NCI-H510A (cell line): Measurements from ENCODE around the gene MMAA.
A peak's percentile ranks its signal among the peaks of the same experiment; 100 is the strongest.
"Not testable (repeated sequence)": the region's sequence is repeated elsewhere in the genome, so short reads cannot be mapped to it uniquely, and the experiment has no call there.

Source experiments
- DNase-seq: peaks from one replicate; lab custom pipeline; 2025; lab: John Stamatoyannopoulos, UW

MMAA gene

DNA sequence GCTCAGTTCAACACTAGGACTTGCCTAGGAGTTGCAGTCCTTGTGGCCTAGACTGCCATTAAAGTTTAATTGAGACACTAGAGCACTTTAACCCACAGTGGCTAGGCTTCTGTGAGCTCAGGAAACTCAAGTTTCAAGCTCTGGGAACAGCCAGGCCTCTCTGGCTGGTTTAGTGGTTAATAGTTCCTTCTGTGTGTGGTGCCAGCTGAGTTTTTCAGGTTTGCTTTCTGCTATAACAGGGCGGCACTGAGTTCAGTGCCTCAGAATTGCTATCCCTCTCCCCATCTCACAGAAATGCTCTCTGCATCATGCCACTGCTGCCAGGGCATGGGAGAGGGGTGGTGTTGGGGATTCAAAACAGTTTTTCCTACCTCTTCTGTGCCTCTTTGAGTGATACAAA lies 15.9 kb downstream of the MMAA start:
- DNase-seq: no peak

DNA sequence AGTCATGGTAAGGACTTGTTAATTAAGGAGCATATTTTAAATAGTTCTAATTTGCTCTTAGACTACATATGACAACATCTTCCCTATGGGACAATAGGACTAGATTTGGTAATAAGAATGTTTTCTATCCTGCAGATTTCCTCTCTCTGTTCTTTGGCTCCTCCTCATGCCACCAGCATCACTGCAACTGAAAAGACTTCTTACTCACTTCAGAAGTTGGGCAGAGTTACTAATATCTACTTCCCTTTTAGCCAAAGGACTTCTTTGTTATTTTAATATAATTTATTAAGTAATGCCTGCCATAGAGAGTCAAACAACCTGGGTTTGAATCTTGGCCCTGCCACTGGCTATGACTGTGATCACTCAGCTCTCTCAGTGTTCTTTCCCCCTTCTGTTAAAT lies 16.4 kb downstream of the MMAA start:
- DNase-seq: no peak

DNA sequence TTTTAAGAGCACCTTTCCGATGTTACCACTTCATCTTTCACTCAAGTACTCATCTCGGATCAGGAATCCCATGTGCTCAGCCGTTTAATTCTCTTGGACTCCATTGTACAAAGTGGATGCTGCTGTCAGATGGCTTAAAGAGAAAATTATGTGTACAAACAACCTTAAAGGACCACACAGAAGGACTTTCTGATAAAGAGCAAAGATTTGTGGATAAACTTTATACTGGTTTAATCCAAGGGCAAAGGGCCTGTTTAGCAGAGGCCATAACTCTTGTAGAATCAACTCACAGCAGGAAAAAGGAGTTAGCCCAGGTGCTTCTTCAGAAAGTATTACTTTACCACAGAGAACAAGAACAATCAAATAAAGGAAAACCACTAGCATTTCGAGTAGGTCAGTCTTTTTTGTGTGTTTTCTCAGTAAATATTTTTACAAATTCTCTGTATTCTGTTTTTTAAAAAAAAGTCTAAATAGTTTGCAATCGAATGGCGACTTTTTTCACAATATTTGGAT lies 20.1 kb downstream of the MMAA start:
- no peak for DNase-seq

DNA sequence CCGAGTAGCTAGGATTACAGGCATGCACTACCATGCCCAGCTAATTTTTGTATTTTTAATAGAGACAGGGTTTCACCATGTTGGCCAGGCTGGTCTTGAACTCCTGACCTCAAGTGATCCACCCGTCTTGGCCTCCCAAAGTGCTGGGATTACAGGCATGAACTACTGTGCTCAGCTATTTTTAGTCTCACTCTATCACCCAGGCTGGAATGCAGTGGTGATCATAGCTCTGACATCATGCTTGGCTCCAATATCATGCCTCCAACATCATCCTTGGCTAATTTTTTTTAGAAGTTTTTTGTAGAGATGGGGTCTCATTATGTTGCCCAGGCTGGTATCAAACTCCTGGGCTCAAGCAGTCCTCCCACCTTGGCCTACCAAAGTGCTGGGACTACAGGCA lies 21.1 kb downstream of the MMAA start:
- DNase-seq: not testable (repeated sequence)

- DNase-seq: no peak
Measured at GRCh38 chr4:145643295-145643694, 24.1 kb downstream of the MMAA start.

DNA sequence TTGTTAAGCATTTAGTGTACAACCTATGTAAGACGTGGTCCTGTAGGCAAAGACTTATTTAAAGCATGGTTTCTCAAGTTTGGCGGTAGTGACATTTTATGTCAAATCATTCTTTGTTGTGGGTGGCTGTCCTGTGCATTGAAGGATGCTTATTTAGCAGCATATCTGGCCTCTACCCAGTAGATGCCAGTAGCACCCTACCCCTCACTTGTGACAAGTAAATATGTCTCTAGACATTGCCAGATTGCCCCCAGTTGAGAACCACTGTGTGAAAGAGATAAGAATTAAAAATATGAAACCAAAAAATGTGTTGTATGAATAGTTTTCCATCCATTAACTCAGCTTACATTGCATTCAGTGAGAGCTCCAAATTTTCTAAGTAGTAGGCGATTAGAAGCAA lies 25.5 kb downstream of the MMAA start:
- DNase-seq: no peak

DNA sequence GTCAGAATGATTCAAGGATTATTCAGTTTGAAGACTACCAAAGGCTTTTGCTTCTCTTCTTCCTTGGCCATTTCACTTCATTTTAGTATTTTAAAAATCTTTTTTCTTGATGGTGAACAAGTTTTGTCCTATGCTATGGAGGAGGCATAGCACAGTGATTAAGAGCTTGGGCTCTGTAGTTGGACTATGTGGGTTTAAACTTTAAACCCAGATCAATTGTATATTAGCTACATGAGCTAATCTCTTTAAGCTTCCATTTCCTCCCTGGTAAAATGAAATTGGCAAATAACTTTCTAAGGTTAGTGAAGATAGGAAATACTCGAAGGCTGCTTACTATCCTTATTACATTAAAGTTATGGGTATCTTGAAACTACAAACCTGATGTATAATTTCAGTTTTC lies 37.0 kb downstream of the MMAA start:
- no peak for DNase-seq

- DNase-seq: no peak
Measured at GRCh38 chr4:145660064-145660463, 40.9 kb downstream of the MMAA start.

- DNase-seq: no peak
Measured at GRCh38 chr4:145663194-145663593, 44.0 kb downstream of the MMAA start.

- no peak for DNase-seq
Measured at GRCh38 chr4:145665773-145666172, 46.6 kb downstream of the MMAA start.

- DNase-seq: no peak
Measured at GRCh38 chr4:145670422-145670821, 51.2 kb downstream of the MMAA start.

GRCh38 chr4:145679520-145679919 lies 60.3 kb downstream of the MMAA start:
- peak; percentile 63 for DNase-seq

- DNase-seq: no peak
Measured at GRCh38 chr4:145679991-145680455, 60.8 kb downstream of the MMAA start, which contains the start of gene C4orf51. TSS of gene C4orf51 (plus strand) at chr4:145680146. CDS start at chr4:145680204, 58 bp downstream.

GRCh38 chr4:145680902-145681301 lies 61.7 kb downstream of the MMAA start:
- DNase-seq: no peak

DNA sequence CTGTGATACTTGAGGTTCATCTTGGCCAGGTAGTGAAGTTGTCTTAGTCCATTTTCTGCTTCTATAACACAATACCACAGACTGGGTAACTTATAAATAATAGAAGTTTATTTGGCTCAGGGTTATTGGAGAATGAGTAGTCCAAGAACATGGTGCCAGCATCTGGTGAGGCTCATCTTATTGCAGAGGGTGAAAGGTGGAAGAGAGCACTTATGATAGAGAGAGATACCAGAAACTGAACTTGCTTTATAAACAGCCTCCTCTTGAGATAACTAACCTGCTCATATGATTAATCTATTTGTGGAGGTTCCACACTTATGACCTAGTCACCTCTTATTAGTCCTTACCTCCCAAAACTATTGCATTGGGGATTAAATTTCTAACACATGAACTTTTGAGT lies 62.3 kb downstream of the MMAA start:
- DNase-seq: no peak

DNA sequence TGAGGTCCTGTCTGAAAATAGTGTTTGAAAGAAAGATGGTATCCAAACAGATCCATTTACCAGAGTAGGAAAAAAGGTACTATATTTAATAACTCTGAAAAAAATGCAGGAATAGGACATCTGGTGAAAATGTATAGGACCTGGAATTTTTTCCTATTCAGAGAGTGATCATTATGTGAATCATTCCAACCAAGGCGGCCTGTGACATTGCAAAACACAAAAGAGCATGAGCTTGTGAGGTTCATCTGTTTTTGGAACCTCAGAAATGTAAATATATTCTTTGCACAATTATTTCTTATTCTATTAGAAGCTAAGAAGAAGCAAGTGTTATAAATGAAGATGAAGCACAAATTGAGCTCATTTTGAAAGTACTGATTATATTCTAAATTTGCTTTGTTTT lies 62.8 kb downstream of the MMAA start:
- no peak for DNase-seq

GRCh38 chr4:145686991-145687390 lies 67.8 kb downstream of the MMAA start:
- no peak for DNase-seq

DNA sequence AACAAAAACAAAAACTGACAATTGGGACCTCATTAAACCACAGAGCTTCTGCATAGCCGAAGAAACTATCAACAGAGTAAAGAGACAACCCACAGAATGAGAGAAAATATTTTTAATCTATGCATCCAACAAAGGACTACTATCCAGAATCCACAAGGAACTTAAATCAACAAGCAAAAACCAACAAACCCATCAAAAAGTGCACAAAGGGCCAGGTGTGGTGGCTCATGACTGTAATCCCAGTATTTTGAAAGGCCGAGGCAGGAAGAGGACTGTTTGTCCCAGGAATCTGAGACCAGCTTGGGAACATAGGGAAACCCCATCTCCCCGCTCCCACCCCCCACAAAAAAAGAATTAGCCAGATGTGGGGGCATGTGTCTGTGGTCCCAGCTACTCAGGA lies 71.4 kb downstream of the MMAA start:
- DNase-seq: no peak

DNA sequence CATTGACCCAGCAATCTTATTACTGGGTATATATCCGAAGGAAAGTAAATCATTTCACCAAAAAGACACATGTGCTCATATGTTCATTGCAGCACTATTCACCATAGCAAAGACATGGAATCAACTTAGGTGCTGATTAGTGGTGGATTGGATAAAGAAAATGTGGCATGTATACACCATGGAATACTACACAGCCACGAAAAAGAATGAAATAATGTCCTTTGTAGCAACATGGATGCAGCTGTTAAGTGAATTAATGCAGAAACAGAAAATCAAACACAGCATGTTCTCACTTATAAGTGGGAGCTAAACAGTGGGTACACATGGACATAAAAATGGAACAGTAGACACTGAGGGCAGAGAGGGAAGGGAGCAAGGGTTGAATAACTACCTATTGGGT lies 72.2 kb downstream of the MMAA start:
- not testable (repeated sequence) for DNase-seq

DNA sequence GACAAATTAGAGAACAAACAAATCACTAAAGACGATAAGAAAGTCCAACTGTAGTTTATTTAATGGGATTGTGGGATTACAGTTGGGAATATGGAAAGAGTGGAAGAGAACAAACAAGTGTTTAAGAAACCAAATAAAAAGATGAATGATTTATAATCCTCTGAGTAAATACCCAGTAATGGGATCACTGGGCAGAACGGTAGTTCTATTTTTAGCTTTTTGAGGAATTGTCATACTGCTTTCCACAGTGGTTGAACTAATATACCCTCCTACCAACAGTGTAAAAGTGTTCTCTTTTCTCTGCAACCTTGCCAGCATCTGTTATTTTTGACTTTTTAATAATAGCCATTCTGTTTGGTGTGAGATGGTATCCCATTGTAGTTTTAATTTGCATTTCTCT lies 75.7 kb downstream of the MMAA start:
- DNase-seq: no peak

DNA sequence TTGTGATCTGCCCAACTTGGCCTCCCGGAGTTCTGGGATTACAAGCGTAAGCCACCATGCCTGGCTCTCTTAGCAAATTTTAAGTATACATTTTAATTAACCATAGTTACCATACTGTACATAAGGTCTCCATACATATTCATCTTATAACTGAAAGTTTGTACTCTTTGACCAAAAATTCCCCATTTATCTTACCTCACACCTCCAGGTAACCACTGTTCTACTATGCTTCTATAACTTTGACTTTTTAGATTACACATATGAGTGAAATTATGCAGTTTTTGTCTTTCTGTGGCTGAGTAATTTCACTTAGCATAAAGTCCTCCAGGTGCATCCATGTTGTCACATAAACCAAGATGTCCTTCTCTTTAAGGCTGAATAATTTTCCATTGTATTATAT lies 78.1 kb downstream of the MMAA start:
- no peak for DNase-seq

- no peak for DNase-seq
Measured at GRCh38 chr4:145698507-145698906, 79.3 kb downstream of the MMAA start.

- DNase-seq: no peak
Measured at GRCh38 chr4:145703850-145704497, 84.8 kb downstream of the MMAA start.

GRCh38 chr4:145709336-145709735 lies 90.2 kb downstream of the MMAA start:
- DNase-seq: no peak
